ENCODE data around the gene HDC.

DNA sequence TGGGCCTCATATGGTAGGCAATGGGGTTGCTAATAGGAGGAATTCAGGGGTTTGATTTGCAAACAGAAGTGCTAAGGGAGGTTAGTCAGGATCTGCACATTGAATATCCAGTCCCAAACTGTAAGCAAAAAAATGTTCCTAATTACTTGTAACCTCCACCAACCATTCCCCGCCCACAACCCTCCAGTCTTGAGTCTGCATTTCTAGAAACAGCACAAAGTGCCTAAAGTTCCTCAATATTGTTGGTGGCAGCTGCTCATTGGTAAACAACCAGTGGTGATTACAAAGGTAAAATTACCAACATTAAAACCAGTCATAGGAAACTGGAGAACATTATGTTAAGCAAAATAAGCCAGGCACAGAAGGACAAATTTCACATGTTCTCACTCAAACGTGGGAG is 18.9 kb downstream of the HDC start:
- TF ChIP-seq EP300 (IDR thresholded peaks at IDR 0.05; ENCODE audit: borderline replicate concordance) (no peak), YY1 (IDR thresholded peaks at IDR 0.05; ENCODE audit: low read depth) (no peak), TAF1 (IDR thresholded peaks at IDR 0.05; ENCODE audit: low read depth) (no peak), RAD21 (IDR thresholded peaks at IDR 0.05; ENCODE audit: low read depth) (no peak)
- TF ChIP-seq, protein P1, sequence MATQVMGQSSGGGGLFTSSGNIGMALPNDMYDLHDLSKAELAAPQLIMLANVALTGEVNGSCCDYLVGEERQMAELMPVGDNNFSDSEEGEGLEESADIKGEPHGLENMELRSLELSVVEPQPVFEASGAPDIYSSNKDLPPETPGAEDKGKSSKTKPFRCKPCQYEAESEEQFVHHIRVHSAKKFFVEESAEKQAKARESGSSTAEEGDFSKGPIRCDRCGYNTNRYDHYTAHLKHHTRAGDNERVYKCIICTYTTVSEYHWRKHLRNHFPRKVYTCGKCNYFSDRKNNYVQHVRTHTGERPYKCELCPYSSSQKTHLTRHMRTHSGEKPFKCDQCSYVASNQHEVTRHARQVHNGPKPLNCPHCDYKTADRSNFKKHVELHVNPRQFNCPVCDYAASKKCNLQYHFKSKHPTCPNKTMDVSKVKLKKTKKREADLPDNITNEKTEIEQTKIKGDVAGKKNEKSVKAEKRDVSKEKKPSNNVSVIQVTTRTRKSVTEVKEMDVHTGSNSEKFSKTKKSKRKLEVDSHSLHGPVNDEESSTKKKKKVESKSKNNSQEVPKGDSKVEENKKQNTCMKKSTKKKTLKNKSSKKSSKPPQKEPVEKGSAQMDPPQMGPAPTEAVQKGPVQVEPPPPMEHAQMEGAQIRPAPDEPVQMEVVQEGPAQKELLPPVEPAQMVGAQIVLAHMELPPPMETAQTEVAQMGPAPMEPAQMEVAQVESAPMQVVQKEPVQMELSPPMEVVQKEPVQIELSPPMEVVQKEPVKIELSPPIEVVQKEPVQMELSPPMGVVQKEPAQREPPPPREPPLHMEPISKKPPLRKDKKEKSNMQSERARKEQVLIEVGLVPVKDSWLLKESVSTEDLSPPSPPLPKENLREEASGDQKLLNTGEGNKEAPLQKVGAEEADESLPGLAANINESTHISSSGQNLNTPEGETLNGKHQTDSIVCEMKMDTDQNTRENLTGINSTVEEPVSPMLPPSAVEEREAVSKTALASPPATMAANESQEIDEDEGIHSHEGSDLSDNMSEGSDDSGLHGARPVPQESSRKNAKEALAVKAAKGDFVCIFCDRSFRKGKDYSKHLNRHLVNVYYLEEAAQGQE (IDR thresholded peaks at IDR 0.05; ENCODE audit: low read depth) = no peak
- TF ChIP-seq, protein P2, sequence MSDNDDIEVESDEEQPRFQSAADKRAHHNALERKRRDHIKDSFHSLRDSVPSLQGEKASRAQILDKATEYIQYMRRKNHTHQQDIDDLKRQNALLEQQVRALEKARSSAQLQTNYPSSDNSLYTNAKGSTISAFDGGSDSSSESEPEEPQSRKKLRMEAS (IDR thresholded peaks at IDR 0.05) = no peak
- TF ChIP-seq, protein P3, sequence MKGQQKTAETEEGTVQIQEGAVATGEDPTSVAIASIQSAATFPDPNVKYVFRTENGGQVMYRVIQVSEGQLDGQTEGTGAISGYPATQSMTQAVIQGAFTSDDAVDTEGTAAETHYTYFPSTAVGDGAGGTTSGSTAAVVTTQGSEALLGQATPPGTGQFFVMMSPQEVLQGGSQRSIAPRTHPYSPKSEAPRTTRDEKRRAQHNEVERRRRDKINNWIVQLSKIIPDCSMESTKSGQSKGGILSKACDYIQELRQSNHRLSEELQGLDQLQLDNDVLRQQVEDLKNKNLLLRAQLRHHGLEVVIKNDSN (IDR thresholded peaks at IDR 0.05) = no peak
